Motor neuron (in vitro differentiated cells): ENCODE measurements around the gene OBSCN. TPM values are rescaled to one million over a fixed set of nuclear protein-coding genes. Genes with fewer than 3 reads are reported as not detected.

Source experiments
- ATAC-seq, 8 experiments: fragments of 200-7000 bp; cut with Tn5 transposase; replicated peaks in 6 of 8; 2 replicates each; pipeline ENCODE4 v1.8.0; 2021; ENCODE audit warnings: mild to moderate bottlenecking in 8 of 8, moderate library complexity in 8 of 8
- H3K27ac ChIP-seq, 2 donors: fragments of 250-450 bp; sonication (Bioruptor Pico); 2 replicates each; pipeline ENCODE4 v1.9.0; 2021; ENCODE audit warnings: antibody characterized with exemption in 2 of 2, mild to moderate bottlenecking in 2 of 2, moderate library complexity in 1 of 2
- H3K4me1 ChIP-seq, 2 donors: fragments of 250-450 bp; sonication (Bioruptor Pico); replicated peaks in 1 of 2; 2 replicates each; pipeline ENCODE4 v1.6.1; 2021; ENCODE audit warnings: antibody characterized with exemption in 2 of 2, mild to moderate bottlenecking in 2 of 2, moderate library complexity in 1 of 2
- H3K4me3 ChIP-seq, 5 donors: fragments of 250-450 bp; sonication (Bioruptor Pico); 2 replicates each; pipeline ENCODE4 v1.9.0; 2021; ENCODE audit warnings: antibody characterized with exemption in 5 of 5, mild to moderate bottlenecking in 5 of 5, moderate library complexity in 4 of 5
- WGBS, 10 experiments: fragments of 450-650 bp; shearing (Covaris generic); methylation state at CpG; one replicate each; pipeline ENCODE4 v1.0.0; 2022; 5-methylcytosine and 5-hydroxymethylcytosine counted together
- in situ Hi-C, 9 experiments: fragments of 400-800 bp; cut with MboI; loops; one replicate each; pipeline ENCODE4 v1.15.0; 2021; ENCODE audit warnings: low sequenced_read_pairs in 9 of 9, low pct_unique_long_range_greater_than_20kb in 2 of 9; ENCODE audit not compliant: unreplicated experiment in 9 of 9
- total RNA-seq, 8 experiments: library from RNA; unstranded; fragments of 300-600 nt; gene quantifications; 2 replicates each; pipeline versions ENCODE4 v1.2.3 to v1.2.4, GENCODE V29; 2022

OBSCN gene
- total RNA-seq, 8 experiments from 2014 or later: 2.7 to 38.5 (median 16.2) TPM

- in situ Hi-C loops: no loop called here
- peak in 2 of 8 experiments; percentile 10 to 24 for ATAC-seq
- Histone ChIP-seq H3K4me3 (peak overlapping the region in 2 of 5 donors; percentile 29 to 33), H3K27ac (no peak overlapping the region), H3K4me1 (peaks cover 8 to 13% of the 10 kb centered on the region in 2 donors)
- WGBS, 10 experiments: 80 to 100% (median 96%) methylated on average over 1 to 5 of the region's 12 CpGs; no CpG with 5 or more reads in 6 of the 10 experiments
Measured at GRCh38 chr1:228417061-228417460, 209.2 kb downstream of the OBSCN start.

DNA sequence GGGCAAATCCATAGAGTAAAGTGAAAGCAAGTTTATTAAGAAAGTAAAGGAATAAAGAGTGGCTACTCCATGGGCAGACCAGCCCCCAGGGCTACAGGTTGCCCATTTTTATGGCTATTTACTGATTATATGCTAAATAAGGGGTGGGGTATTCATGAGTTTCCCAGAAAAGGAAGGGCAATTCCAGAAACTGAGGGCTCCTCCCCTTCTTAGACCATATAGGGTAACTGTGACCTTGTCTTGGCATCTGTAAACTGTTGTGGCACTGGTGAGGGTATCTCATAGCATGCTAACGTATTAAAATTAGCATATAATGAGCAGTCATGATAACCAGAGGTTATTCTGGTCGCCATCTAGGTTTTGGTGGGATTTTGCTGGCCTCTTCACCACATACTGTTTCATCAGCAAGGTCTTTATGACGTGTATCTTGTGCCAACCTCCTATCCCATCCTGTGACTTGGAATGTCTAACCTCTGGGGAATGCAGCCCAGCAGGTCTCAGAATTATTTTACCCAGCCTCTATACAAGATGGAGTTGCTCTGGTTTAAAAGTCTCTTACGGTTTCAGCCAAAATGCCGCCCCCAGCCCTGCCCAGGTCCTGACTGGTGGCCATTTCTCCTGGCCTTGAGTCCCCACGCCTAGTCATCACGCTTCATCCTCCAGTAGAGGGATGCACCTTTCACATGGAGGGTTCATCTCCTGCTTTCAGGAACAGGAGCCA lies 209.8 kb downstream of the OBSCN start:
- Histone ChIP-seq H3K4me3 (no peak overlapping the region), H3K27ac (no peak overlapping the region), H3K4me1 (peaks cover 8 to 13% of the 10 kb centered on the region in 2 donors)
- peak in 3 of 8 experiments; percentile 37 to 67 (median 46) for ATAC-seq
- in situ Hi-C loops: no loop called here
- 55 to 100% (median 93%) methylated on average over 1 to 7 of the region's 7 CpGs; no CpG with 5 or more reads in 3 of the 10 experiments for WGBS, 10 experiments

GRCh38 chr1:228420968-228421826 lies 213.4 kb downstream of the OBSCN start:
- ATAC-seq: no peak
- H3K27ac ChIP-seq: no peak overlapping the region
- WGBS, 10 experiments: 84 to 100% (median 91%) methylated on average over 1 to 7 of the region's 7 CpGs
- H3K4me1 ChIP-seq: peaks cover 8 to 9% of the 10 kb centered on the region in 2 donors
- no peak overlapping the region for H3K4me3 ChIP-seq
- in situ Hi-C loops: no loop called here

- 50 to 89% (median 79%) methylated on average over 1 to 7 of the region's 7 CpGs; no CpG with 5 or more reads in 1 of the 10 experiments for WGBS, 10 experiments
- in situ Hi-C loops: no loop called here
- no peak overlapping the region for H3K27ac ChIP-seq
- no peaks in the 10 kb centered on the region for H3K4me1 ChIP-seq
- ATAC-seq: peak in 3 of 8 experiments; percentile 9 to 74 (median 54)
- no peak overlapping the region for H3K4me3 ChIP-seq
Measured at GRCh38 chr1:228423404-228424053, 215.7 kb downstream of the OBSCN start.

DNA sequence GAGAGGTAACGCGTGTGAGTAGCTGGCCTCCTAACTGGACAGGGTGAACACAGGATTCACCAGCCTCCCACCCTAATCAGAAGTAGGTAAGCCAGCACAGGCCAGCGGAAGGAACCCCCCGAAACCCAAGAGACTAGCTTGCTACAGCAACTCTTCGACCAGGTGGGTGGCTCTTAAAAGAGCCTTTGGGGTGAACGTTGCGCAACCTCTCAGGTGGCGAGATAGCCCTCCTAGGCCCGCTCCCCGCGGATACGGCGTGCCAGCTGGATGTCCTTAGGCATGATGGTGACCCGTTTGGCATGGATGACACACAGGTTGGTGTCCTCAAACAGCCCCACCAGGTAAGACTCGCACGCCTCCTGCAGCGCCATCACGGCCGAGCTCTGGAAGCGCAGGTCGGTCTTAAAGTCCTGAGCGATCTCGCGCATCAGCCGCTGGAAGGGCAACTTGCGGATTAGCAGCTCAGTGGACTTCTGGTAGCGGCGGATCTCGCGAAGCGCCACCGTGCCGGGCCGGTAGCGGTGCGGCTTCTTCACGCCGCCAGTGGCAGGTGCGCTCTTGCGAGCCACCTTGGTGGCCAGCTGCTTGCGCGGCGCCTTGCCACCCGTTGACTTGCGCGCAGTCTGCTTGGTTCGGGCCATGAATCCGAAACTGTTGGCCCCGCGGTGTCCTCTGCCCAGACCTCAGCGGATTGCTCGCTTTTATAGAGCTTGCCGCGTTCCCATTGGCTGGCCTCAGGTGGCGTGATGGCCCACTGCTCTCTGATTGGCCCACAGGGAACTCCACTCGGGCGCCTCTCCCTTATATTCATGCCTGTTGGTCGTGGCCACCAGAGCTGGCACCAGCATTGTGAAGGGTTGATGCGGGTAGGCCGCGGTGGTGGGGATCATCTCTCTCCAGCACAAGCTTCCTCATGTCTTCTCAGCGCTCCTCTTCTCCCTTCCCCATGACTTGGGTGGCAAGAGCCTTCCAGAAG lies 217.1 kb downstream of the OBSCN start:
- in situ Hi-C loops: no loop called here
- WGBS, 10 experiments: 89 to 98% (median 97%) methylated on average over 7 to 38 of the region's 62 CpGs; no CpG with 5 or more reads in 1 of the 10 experiments
- H3K4me3 ChIP-seq: no peak overlapping the region
- ATAC-seq: no peak
- no peaks in the 10 kb centered on the region for H3K4me1 ChIP-seq
- H3K27ac ChIP-seq: no peak overlapping the region

- 78 to 93% (median 80%) methylated on average over 1 to 2 of the region's 5 CpGs; no CpG with 5 or more reads in 6 of the 10 experiments for WGBS, 10 experiments
- in situ Hi-C loops: no loop called here
Measured at GRCh38 chr1:228426518-228427175, 218.8 kb downstream of the OBSCN start.

DNA sequence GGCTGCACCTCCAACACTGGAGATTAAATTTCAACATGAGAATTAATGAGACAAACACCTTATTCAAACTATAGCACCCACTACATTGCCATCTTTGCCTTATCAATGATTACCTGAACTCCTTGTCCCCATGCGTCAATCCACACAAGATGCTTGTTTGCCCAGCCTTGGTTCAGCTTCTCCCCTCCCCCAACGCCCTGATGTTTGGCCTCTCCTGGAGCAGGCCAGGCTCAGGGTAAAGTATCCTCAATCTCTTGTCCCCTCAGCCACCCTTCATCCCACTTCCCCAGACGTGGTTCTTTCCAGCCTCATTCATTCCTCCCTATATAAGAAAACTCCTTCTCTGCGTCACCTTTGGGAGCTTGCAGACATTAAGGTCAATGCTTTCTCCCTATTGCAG lies 220.6 kb downstream of the OBSCN start:
- ATAC-seq: no peak
- in situ Hi-C loops: no loop called here
- H3K27ac ChIP-seq: no peak overlapping the region
- 40 to 100% (median 75%) methylated on average over 1 to 4 of the region's 4 CpGs; no CpG with 5 or more reads in 2 of the 10 experiments for WGBS, 10 experiments
- H3K4me1 ChIP-seq: no peaks in the 10 kb centered on the region
- no peak overlapping the region for H3K4me3 ChIP-seq

More at GRCh38 chr1:228426518-228427175, 218.8 kb downstream of the OBSCN start:
- no peaks in the 10 kb centered on the region for H3K4me1 ChIP-seq
- no peak overlapping the region for H3K27ac ChIP-seq
- H3K4me3 ChIP-seq: no peak overlapping the region
- ATAC-seq: no peak

Other genes starting within 250 kb of the OBSCN start
- 1 to 10 TPM in 1 of 8 experiments, under 1 TPM in 6, not detected in 1; 0.05 to 1.3 (median 0.17) TPM for gene WNT3A, start 201.0 kb upstream of the OBSCN start, total RNA-seq
- gene ARF1, start 125.3 kb upstream of the OBSCN start, total RNA-seq: 100 to 1,000 TPM; 255 to 597 (median 339) TPM
- 100 to 1,000 TPM in 1 of 8 experiments, 10 to 100 TPM in 6, 1 to 10 TPM in 1; 8.1 to 126 (median 19.9) TPM for gene C1orf35, start 104.7 kb upstream of the OBSCN start, total RNA-seq
- 100 to 1,000 TPM in 3 of 8 experiments, 10 to 100 TPM in 5; 60.7 to 175 (median 87.2) TPM for gene MRPL55, start 98.7 kb upstream of the OBSCN start, total RNA-seq
- gene GUK1, start 67.8 kb upstream of the OBSCN start, total RNA-seq: 100 to 1,000 TPM; 187 to 466 (median 319) TPM
- 1 to 10 TPM in 2 of 8 experiments, under 1 TPM in 6; 0.71 to 1.6 (median 0.86) TPM for gene GJC2, start 58.1 kb upstream of the OBSCN start, total RNA-seq
- 1 to 10 TPM; 2.8 to 6.0 (median 4.2) TPM for gene IBA57, start 42.2 kb upstream of the OBSCN start, total RNA-seq
- gene TRIM11, start 198.8 kb downstream of the OBSCN start, total RNA-seq: 10 to 100 TPM; 13.8 to 62.2 (median 27.2) TPM
- gene TRIM17, start 208.8 kb downstream of the OBSCN start, total RNA-seq: 100 to 1,000 TPM in 1 of 8 experiments, 10 to 100 TPM in 2, 1 to 10 TPM in 4, under 1 TPM in 1; 0.92 to 171 (median 3.4) TPM